T-helper 2 cell treated with Interferon-gamma antibody and Interleukin-4, amounts not matched to agents 100 ng/mL and 5 ng/mL, for 36 hours (primary cell): Measurements from ENCODE around the gene NIBAN1. TPM values are rescaled to one million over a fixed set of nuclear protein-coding genes. Genes with fewer than 3 reads are reported as not detected.
"Not testable (repeated sequence)": the region's sequence is repeated elsewhere in the genome, so short reads cannot be mapped to it uniquely, and the experiment has no call there.

Experiments
- intact Hi-C: fragments of 100-400 bp; cut with micrococcal nuclease; formaldehyde crosslinking; loops from one replicate; pipeline ENCODE4 v1.15.1; 2023
- total RNA-seq: library from RNA; stranded (reverse); gene quantifications from 2 replicates; pipeline ENCODE4 v1.2.3, GENCODE V29; 2022

Gene NIBAN1
- total RNA-seq, 1 donor from 2014 or later = 57.4 TPM

DNA sequence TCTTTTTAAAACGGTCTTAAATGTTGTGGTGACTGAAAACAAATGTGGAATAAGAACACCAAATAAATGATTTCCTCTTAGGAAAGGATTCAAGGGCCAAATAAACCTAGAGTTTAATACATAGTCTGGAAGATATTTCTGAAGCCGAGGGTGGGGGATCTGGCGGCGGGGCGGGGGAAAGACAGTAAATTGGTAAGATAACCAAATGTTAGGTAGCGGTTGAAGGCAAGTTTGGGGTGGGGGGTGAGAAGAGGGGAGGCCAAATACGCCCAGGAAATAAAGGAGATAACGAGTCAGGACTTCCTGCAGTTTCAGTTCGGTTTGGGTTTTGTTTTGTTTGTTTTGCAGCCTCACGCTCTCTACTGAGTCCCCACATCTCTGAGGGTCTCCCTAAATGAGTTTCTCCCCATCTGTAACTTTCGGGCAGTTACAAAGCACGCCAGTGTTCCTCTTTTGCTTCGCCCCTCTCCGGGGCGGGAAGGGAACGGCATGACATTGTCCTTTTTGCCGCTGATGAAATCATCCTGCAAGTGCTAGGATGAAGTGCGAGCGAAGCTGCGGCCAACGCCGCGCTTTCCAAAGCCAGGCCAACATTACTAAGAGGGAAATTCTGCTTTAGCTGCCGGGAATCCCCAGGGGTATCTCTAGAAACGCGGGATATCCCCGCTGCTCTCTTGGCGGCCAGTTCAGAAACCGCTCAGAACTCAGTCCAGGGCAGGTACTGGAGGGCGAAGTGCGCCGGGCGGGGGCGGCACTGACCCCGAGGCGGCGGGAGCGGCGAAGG is 844 bp downstream of the NIBAN1 start:
- intact Hi-C loops = loop anchor here (1.0 to 10.0 kb wide), 10 partner anchors 36 to 701 kb away; partner anchors contain the start of genes C1orf21, EDEM3, IVNS1ABP and RNF2

DNA sequence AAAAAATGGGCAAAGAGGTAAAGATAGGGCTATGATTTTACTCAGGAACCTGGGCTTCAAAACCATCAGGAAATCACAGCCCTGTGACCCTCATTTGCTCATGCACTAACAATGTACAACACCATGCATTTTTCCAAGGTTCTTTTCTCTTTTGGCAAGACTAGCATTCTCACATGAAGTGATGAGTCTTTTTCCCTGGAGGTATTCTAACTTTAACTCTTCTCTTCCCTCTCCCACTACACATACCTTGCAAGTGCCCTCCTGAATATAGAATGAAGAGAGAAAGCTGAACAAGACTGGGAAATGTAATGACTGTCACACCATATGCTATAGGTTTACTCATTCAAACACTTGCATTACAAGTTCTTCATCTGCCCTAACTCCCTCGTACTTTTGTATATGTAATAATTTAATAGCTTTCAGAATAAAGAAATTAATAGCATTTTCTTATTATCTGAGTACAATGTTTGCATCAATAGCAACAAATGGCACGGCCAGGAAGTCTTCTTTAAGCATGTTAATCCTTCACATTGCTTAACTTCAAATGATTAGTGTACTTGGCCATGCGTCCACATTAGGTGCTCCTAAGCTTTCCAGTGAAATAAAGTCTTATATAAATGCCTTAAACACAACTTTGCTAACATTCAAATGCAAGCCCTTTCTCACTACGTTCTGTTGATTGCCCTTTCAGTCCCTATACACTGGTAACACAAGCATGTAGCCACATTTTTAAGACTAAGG is 1.8 kb downstream of the NIBAN1 start:
- intact Hi-C loops = loop anchor here (2.0 to 10.0 kb wide), 7 partner anchors 35 to 702 kb away; partner anchors contain the start of genes C1orf21 and IVNS1ABP

DNA sequence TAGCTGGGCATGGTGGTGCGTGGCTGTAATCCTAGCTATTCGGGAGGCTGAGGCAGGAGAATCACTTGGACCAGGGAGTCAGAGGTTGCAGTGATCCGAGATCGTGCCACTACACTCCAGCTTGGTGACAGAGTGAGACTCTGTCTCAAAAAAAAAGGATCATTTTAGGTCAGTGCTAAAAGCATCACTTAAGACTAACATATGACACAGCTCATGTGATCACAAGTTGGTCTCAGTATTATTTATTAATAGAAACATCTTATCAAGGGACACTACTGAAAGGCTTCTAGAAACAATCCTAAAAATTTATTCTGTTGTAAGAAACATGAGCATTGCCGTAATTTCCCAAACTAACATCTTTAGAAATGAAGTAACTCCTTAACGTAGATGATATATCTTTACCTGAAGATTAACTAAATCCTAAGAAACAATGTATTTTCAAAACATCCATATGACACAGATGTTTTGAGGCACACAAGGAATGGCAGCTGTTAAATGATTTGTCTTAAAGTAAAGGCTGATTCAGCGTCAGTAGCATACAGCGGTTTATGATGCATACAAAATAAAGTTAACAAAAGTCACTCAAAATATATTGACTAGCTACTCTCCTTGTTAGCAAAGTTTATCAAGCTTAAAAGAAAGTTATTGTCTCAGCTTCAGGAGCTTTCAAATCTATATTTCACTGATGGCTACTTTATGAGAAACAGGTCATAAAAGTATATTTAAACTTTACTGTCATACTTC is 2.6 kb downstream of the NIBAN1 start:
- intact Hi-C loops = loop anchor here (2.0 to 10.0 kb wide), 7 partner anchors 34 to 703 kb away; partner anchors contain the start of genes C1orf21 and IVNS1ABP

DNA sequence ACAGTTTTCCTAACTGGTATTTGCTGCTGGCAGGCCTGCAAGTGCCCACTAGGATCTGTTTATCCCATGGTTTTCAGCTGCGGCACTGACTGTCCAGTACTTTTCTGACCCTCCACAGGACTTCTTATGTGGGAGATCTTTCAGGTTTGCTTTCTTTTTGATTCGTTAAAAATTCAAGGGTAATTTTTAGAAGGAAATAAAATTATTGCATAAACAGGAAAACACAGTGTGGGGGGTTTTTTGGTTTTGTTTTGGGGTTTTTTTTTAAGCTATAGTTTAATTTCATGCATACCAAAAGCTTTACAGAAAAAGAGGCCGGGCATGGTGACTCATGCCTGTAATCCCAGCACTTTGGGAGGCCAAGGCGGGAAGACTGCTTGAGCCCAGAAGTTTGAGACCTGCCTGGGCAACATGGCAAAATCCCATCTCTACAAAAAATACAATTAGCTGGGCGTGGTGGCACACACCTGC is 3.6 kb downstream of the NIBAN1 start:
- intact Hi-C loops = loop anchor here (5.0 to 10.0 kb wide), 6 partner anchors 33 to 704 kb away; partner anchors contain the start of genes C1orf21 and IVNS1ABP

DNA sequence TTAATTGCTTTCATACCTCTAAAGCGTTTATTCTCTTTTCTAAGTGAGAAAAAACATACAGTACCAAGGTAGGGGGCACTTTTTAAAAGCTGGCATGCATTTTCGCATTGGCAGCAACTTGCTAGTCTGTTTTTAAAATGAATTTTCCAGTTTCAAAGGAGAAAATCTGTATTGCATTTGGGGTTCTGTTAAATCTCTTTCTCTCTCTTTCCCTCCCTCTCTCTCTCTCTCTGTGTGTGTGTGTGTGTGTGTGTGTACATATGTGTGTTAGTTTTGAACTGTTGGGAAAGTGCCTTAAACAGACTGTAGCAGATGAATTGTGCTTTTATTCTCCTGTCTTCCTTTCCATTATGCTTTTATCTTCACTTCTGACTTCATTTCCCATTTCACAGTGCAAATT is 7.3 kb downstream of the NIBAN1 start:
- intact Hi-C loops = no loop called here

DNA sequence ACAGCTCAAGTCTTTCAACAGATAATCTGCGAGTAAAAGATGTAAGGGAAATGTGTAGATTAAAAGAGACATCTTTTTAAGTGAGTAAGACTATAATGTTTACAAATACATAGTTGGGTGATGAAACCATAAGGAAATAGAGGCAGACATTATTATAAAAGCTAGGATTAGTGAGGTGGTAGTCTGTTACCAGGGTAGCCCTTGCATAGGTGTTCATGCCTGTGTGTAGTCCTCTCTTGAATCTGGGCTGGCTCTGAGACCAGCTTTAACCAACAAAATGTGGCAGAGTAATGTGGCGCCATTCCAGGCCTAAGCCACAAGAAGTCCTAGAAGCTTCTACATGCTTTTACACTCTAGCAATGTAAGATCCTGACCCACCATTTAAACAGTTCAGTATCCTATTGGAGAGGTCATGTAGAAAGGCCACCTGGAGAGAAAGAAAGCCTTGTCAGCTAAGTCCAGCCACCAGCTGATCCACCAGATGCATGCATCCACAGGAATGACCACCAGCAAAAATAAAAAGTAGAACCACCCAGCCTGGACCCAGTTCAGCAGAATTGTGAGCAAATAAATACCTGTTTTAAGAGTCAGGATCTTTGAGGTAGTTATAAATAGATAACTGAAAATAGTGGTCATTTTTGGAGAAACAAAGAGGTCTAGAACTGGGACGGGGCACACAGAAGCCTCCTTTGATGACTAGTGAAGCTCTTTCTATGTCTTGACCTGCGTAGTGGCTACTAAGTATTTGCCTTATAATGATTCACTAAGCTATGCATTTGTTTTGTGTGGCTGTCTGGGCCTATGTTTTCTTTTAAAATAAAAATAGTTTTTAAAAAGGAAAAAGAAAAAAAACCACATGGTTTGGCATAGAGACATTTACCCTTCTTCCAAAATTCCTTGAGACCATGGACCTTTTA is 8.1 kb downstream of the NIBAN1 start:
- intact Hi-C loops = no loop called here

GRCh38 chr1:184965439-184965838 is 8.9 kb downstream of the NIBAN1 start:
- intact Hi-C loops = no loop called here

GRCh38 chr1:184959626-184960025 is 14.7 kb downstream of the NIBAN1 start:
- intact Hi-C loops = no loop called here

GRCh38 chr1:184958554-184959353 is 15.6 kb downstream of the NIBAN1 start:
- intact Hi-C loops = no loop called here

DNA sequence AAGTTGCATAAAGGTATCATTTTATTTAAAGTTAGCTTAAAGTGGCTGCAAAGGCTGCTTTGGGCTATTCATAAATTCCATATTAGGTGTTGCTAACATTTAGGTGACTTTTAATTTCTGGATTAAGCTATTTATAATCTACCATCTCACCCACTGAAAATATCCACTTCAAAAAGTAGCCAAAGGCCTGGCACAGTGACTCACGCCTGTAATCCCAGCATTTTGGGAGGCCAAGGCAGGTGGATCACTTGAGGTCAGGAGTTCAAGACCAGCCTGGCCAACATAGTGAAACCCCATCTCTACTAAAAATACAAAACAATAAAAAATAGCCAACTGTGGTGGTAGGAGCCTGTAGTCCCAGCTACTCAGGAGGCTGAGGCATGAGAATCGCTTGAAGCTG is 16.4 kb downstream of the NIBAN1 start:
- intact Hi-C loops = not testable (repeated sequence)

DNA sequence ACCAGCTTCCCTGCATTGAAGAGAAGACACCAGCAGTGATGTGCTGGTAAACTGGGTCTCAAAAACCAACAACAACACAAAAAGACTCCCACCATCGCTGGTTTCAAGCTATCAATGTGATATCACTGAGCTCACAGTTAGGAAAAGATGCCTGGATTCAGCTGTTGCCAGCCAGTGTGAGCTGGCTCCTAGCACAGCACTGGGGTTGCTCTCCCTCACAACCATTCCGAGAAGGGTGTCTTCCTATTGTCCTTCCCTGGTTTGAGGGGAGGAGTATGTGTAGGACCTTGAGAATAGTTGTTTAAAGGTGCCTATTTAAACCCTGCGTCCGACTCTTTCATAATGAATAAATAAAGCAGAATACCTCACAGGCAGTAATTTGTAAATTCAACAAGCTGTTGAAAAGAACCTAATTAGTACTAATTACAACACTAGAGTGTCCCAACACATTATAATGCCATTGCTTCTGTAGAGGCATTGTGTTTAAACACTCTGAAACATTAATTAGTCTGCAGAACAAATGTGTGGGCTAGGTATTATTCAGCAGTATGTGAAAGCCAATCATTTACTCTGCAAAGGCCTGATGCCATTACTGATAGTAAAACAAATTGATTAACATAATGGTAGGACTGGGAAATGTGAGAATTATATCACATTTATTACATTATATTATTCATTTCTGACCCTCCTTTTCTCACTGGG is 17.2 kb downstream of the NIBAN1 start:
- intact Hi-C loops = no loop called here

DNA sequence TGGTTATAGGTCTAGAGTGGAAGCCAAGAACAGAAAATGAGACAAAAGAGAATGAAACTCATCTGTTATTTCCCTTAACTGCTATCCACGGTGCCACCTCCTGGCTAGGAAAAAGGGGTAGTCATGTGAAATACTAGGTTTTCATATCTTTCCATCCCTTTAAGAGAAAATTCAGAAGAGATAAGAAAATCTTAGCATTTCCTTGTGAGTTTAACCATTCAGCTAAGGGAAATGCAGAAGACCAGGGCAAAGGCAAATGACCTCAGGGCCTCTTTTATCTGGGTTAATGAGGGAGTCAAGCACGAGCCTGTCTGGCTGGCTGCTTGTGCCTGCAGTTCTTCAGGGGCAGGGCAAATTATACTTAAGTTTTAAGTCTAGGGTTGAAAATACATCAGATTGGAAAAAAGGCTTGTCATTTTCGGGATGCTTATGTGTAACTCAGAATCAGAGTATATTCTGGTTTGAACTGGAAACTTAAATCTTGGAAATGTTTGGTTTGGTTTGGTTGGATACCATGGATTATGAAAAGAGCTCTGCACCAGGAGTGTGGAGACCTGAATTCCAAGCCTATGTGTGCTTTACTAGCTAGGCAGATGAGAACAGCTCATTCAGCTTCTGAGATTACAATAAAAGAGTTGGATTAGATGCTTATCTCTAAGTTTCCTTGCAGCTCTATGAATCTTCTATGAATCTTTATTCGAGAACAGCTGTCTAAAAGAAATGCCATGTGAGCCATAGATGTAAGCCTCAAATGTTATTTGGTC is 19.9 kb downstream of the NIBAN1 start:
- intact Hi-C loops = no loop called here

GRCh38 chr1:184953600-184954219 is 20.6 kb downstream of the NIBAN1 start:
- intact Hi-C loops = no loop called here

- intact Hi-C loops = no loop called here
Measured at GRCh38 chr1:184952428-184952827, 21.9 kb downstream of the NIBAN1 start.

- intact Hi-C loops = no loop called here
Measured at GRCh38 chr1:184951788-184952187, 22.5 kb downstream of the NIBAN1 start.

DNA sequence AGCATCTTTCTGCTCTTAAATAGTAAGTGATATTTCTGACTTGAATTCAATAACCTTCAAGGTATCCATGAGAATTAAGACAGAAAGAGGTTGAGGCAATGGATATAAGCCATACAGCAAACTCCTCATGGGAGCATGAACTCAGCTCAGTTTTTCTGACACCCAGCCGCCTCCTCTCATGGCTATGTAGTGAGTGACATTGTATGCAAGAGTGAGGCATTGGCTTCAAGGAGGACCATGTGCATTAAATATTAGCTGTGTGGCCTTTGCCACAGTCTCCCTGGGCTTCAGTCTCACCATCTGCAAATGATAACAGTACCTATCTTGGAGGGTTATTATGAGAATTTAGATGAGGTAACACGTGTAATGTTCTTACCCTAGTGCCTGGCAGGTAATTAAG is 23.4 kb downstream of the NIBAN1 start:
- intact Hi-C loops = no loop called here

DNA sequence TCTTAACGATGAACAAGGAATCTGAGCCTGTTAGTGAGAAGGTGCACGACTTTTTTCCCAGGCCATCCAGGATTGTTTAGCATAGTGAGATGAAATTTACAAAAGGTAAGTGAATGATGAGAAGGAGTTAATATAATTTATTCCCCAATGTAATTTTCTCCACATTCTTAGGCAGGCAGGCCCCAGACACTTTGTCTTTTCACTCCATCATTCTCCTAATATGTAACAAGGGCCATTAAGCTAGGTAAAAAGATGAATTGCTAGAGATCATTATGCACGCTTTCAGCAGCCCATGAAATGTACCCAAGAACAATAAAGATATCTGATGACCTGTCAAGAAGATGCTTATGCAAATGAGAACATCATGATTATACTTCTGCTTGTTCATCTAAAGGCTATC is 24.1 kb downstream of the NIBAN1 start:
- intact Hi-C loops = no loop called here
